HG03060 (cell line): ENCODE measurements around the gene C1QB.

Source experiments
- ATAC-seq: cut with Tn5 transposase; IDR thresholded peaks from one replicate; pipeline ENCODE4 v1.9.1; 2021; ENCODE audit warnings: low read depth, moderate number of reproducible peaks; ENCODE audit not compliant: unreplicated experiment

C1QB gene, protein sequence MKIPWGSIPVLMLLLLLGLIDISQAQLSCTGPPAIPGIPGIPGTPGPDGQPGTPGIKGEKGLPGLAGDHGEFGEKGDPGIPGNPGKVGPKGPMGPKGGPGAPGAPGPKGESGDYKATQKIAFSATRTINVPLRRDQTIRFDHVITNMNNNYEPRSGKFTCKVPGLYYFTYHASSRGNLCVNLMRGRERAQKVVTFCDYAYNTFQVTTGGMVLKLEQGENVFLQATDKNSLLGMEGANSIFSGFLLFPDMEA

DNA sequence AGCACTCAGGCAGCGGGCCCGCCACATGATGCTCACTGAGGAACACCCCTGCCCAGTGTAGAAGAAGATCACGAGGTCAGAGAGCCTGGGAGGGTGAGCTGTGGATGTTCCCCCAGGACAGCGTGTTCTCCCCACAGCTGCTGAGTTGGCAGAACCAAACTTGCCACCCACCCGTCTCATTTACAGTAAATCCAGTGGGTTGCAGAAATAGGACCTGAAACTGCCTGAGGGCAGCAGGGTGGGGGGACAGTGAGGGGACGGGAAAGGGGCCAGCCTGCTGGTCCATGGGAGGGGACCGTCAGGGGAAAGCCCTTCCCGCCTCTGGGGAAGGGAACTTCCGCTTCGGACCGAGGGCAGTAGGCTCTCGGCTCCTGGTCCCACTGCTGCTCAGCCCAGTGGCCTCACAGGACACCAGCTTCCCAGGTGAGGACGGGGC is at the start of gene C1QB:
TSS of gene C1QB (plus strand) at position 356 of the 436 bp plus-strand sequence. CDS start 6,227 bp downstream, outside the sequence.
- no peak for ATAC-seq

DNA sequence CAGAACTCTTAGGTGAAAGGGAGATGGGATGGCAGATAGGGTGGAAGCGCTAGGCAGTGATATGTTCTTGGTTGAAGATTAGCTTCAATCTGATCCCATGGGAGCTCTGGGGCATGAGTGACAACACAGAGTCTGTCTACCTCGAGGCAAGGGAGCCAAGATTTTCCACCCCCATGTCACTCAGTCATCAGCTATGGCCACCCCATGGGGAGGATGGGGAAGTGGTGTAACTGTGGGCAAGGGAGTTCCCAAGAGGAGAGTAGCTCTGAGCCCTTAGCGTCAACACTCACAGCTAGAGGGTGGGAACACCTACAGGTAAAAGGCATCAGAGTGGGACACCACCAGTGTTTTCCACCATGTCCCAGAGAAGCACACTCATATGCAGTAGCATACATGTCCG is 46.9 kb upstream of the C1QB start:
- ATAC-seq = no peak

DNA sequence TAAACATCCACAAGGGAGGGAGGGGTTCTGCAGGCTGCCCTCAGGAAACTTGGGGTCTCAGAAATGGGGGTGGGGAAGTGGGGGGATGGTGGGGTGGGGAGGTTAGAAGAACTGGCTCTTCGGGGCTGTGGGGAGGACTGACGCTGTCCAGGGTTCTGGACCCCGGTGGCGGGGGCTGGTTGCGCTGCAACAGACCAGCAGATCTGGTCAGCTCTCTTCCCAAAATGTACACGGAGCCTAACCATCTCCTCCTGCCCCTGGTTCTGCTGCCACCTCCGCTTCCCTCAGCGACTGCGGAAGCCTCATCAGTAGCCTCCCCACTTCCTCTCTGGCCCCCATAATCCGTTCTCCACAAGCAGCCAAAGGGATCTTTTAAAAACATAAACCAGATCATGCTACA is 45.9 kb upstream of the C1QB start:
- no peak for ATAC-seq

DNA sequence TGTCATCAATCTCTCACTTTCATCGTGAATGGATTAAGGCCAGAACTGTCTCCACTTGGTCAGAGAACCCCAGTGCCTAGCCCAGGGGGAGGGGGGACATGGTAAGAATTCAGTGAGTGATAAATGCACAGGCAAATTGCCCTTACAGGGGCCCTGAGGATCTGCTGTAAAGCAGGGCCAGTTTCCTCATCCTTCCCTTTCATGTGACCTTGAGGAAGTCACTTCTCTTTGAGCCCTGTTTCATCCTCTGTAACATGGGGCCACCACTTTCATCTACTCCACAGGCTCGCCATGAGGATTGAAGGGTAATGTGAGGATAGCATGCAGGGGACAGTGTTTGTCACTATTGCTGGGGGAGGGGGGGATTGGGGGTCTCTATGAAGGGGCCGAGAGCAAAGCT is 44.7 kb upstream of the C1QB start:
- ATAC-seq = no peak

DNA sequence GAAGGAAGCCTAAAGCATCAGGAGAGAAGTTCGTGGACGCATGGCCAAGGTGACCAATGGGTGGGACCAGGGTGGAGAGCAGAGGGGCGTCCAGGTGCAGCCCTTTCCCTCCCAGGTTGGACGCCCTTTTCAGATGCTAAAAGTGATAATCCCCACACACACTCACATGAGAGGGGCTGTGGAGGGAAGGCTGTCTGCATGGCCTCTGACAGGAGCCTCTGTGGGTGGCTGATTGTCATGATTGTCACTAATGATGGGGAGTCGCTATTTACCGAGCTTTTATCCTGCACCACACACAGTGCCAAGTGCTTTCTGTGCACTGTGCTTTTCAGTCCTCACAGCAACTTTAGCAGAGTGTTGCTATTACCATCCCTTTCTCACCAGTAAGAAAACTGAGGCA is 43.7 kb upstream of the C1QB start:
- no peak for ATAC-seq

DNA sequence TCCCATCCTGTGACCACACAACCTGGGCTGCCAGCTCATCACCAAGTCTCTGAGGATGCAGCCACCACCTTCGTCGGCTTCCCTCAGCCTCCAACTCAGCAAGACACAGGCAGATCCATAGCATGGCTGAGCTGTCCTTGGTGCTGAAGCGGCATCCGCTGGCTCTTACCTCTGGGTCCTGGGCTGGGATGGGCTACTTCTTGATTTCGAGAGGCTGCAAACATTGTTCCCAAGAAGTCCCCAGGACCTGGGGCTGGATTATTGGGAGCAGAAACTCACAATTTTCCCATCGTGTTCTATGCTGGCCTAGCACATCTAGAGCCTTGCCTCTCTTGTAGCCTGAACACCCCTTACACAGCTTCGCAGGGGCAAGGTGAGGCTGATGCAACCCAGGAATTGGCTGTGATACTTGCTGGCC is 41.5 kb upstream of the C1QB start:
- ATAC-seq = no peak

DNA sequence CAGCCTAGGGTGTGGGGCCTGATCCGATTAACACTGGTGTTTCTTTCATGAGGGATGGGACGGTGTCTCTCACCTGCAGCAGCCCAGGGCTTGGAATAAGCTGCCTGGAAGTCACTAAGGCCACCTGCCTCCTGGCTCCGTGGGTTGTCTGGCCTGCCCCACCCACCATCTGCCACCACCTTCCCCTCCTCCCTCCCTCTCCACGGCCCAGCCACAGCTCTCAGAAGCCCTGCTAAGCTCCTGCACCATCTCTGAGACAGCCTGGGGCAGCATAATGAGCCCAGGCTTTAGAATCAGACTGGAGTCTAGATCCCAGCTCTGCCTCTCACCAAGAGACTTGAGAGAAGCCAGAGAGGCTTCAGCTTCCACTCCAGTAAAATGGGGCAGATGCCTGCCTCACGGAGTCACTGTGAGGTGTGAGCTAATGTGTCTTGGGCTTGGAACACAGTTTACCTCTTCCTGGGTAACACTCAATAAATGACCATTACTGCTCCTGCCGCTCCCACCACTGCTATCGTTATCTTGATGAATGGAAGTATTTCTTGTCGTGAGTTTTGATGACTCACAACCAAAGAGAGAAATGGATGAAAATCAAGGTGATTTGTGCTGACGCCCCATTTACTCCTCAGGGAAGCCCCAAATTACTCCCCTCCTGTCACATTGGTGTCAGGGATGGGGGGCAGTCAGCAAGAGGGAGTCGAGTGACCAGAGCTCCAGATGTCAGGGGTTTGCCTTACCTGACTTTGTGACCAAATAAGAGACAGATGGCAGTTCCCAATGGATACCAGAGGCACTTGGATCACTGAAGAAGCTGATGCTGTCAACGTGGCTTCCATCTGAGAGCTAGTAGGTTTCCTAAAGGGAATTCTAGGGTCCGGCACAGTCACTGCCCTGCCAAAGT is 40.1 kb upstream of the C1QB start:
- no peak for ATAC-seq

DNA sequence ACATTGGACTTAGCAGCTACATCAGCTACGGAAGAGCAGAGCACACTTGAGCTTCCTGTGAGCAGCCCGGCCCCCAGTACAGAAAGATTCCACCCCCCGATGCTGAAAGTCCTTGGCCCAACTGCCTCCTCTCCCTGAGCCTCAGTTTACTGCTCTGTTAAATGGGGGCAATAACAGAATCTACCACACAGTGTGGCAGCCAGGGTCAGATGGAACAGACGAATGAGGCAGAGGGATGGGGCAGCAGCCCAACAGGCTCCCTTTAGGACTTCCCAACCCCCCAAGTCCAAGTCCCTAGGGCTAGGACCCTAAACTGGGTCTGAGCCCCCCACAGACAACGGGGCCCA is 39.5 kb upstream of the C1QB start:
- no peak for ATAC-seq

DNA sequence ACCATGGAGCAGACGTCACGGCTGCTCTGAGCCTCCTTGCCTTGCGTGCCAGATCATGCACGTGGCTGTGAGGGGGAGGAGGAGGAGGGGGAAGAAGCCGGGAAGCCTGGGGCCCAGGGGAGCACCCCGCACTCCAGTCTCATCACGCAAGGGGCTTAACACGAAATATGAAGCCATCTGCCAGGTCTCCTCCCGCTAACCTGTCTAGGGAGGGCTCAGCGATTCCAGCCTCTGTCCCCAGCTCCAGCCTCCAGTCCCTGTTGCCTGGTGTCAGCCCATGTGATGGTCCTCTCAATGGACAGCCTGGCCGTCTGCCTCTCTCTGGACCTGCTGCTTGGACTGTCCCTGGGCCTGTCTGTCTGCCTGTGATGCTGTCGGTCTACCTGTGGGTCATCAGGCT is 39.1 kb upstream of the C1QB start:
- ATAC-seq = no peak

DNA sequence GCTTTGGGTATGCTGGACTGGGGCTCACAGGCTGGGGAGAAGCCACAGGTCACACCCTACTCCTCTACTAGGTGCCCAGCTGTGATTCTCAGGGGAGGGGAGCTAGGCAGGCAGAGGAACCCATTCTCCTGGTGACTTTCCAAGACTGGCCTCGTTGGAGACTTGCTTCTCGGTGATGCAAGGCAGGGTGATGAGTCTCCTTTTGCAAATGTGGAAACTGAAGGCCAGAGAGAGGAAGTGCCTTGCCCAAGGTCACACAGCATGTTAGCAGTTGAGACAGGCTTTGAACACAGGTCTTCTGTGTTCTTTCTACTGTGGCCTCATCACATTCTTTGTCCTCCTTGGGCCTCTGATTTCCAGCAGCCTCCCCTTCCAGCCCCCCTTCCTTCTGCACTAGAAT is 37.1 kb upstream of the C1QB start:
- ATAC-seq = no peak

DNA sequence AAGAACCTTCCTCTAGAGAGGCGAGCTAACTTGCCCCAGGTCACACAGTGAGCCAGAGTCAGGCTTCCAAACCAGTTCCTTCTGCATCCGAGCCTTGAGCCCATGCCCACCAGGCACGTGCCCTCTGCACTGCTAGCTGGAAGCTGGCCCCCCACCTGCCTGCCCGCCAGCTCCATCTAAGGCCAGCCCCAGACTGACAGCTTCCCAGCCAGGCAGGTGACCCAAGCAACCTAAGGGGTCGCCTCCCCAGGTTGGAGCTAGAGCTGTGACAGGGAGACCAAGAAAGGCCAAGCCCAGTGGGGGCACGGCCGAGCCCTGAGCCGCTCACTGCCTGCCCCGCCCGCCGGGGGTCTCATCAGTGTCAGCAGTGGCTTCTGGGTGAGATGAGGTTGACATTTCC is 36.5 kb upstream of the C1QB start:
- no peak for ATAC-seq

DNA sequence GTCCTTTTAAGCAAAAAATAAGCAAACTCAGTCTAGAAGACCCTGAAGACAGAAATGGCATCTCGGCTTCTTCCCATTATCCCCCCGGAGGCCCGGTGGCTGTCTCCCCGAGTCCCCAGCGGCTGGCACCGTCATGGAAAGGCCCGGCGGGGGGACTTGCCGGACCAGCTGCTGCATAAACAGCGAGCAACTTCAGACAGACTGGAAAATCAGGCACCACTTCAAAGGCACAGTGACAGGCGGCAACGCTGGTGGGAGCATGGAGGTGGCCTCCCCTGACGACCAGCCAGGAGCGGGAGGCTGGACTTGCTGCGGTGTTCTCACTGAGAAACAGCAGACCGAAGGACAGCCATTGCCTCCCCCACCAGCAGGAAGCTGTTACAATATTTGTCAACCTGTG is 35.0 kb upstream of the C1QB start:
- ATAC-seq = no peak

DNA sequence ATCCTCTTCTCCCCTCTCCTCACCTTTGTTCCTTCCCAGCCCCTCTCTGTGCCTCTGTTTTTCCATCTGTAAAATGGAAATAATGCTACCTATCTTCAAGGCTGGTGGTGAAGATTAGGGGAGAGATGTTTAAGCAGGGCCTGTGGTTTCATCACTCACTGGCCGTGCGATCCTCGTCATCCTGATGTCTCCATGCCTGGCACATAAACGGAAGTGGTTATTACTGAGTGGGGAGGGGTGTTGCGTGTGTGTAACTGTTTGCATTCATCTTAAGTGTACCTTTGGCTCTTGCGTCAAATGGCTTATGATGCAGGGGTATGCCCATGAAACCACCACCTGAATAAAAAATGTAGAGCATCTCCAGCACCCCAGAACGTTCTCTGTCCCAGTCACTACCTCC is 33.8 kb upstream of the C1QB start:
- ATAC-seq = no peak

DNA sequence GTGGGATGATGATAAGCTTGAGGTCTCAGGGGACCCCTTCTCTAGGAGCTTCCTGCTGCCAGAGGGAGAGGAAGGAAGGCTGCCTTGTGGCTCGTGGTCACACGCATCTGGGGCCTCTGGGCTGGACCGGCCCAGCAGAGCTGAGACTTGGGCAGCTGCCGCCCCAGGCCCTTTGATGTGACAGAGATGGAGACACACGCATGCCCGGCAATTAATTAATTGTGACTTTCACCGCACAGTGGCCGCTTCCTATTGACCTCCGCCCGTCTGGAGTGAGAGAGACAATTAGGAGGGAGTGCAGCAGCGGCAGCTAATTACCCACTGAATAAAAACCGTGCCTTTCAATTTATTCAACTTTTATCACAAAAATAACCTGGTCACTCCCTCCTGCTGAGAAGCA is 33.2 kb upstream of the C1QB start:
- no peak for ATAC-seq

DNA sequence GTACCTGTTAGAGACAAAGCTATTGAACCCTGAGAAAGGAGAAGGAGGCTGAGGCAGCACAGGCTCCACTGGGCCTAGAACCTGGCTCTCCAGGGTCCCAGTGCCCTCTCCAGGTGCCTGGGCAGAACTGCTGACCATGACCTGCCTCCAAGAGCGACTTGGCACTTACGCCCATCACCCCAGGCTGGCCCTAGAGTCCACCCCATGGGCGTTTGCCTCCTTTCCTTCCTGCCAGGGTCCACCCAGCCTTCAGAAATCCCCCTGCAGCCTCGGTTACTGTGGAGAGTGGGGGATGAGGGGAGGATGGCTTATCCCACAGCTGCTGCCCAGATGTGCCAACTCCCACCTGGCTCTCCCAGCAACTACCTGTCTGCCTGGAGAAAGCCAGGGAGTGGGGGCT is 31.3 kb upstream of the C1QB start:
- no peak for ATAC-seq

DNA sequence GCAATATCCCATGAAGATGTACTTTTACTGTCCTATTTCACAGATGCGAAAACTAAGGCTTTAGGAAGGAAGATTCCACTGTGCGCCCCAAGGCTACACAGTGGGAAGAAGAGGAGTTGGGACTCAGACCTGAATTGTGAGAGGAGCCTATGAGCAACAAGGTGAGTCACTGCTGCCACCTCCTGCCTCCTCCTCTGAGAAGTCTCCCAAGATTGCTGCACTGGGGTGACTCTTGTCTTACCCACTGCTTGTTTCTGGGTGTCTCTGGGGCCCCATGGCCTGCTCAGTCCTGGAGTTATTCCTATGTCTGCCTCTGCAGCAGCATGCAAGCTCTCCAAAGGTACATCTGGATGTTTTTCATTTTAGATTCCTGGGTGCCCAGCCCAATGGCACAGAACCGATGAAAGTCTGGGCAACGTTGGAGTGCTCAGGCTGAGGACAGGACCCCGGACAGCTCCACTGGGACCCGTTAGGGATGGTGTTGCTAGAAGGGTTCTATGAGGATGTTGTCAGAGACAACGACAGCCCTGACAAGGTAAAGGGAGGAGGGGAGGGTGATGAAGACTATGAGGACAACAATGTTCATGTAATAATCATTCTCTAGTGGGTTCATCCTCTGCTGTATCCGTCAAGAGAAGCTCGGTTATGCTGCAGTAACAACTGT is 27.6 kb upstream of the C1QB start:
- ATAC-seq = no peak

DNA sequence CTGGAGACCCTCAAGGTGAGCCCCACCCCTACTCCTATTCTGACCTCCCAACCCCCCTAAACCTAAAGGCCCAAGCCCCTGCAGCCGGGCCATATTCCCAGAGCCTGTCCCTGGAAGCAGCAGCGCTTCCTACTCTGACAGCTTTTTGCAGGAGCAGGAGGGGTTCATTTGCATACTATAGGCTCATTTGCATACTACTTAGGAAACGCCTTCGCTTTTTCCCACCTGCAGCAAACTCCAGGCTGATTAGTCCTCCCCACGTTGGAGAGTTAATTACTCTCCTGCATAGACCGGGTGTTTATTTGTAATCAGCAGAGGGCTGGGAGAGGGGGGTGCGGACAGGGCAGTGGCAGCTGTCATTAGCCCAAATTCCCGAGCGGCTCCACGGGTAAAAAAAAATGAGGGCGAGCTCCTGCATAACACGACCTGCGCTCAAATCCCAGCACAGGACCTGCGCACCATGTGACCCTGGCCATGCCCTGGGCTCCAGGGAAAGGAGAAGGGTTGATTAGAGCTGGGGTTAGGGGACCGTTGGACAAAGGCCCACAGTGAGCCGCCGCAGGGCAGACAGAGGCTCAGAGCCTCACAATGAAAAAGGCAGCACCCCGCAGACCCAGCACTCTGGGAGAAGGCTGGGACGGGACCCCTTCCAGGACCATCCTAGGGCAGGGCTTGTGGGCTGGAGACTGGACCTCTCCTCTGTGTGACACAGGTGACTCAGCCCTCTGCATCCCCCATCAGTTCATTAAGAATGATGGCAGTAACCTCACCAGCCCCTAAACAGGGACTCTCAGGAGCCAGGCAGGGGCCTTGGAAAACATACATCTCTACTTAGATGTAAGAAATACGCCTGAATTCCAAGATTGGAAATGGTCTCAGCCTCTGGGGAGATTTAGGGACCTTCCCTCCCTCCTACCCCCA is 26.5 kb upstream of the C1QB start:
- no peak for ATAC-seq

DNA sequence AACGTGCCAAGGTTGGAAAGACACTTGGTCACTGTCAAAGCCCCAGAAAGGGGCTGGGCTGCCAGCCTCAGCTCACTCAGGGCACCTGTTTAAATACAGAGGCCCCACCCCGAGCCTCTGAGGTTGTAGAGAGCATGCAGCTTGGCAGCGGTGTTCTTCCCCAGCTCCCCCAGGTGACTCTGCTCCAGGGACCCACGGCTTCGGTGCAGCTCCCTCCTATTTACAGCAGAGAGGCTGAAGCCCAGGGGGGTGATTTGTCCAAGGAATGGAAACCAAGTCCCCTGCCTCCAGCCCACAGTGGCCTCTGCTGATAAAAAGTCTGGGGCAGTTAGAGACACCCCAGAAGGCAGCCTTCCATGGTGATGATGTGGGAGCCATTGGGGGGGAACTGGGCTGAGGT is 25.7 kb upstream of the C1QB start:
- no peak for ATAC-seq

DNA sequence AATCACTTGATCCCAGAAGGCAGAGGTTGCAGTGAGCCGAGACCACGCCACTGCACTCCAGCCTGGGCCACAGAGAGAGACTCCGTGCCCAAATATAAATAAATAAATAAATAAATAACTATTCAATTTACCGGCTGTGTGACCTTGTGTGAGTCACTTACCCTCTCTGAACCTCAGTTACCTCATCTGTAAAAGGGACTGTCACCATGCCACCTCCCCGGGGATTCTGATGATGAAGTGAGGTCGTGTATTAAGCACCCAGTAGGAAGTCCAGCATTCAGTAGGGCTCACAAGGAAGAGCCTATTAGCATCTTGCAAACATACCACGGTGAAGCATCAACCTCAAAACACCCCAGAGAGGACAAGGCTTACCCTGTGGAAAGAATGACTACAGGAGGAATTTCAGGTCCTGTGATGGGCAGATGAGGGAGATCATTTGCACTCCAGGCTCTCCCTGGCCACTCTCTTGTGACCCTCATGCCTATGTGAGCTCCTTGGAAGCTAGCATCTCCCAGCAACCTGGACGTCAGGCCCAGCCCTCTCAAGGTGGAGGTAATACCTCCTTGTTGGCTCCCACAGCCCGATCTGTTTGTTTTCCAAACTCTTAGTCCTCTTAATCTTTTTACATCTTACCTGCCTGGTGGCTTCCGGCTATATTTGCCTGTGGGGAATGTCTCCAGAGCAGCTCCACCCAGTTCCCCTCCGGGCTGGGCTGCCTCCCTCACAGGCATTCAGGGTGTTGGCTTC is 24.2 kb upstream of the C1QB start:
- ATAC-seq = no peak

DNA sequence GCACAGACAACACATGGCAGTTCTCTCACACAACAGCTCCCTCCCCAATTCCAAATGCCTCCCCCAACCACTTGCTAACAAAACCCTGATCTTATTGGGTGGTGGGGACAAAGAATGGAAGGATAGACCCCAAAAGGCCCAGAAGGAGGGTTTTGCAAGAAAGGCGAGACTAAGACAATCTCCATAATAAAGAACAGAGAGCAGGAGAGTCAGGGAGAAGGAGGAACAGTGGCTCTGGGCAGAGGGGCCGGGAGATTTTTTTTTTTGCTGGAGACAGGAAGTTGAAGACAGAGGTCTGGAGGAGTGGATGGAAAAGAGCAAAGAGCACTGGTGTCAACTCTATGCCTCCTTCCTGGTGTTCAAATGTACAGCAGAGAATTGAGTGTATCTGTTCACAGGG is 23.1 kb upstream of the C1QB start:
- ATAC-seq = no peak
